Adrenal gland (tissue), 12 donors: ENCODE results near the gene PPP3CA. TPM values are rescaled to one million over a fixed set of nuclear protein-coding genes. Genes with fewer than 3 reads are reported as not detected.
"Not testable (repeated sequence)": the region's sequence is repeated elsewhere in the genome, so short reads cannot be mapped to it uniquely, and the experiment has no call there.

Experiments used
- DNase-seq, 7 donors: peaks; one replicate each; pipeline ENCODE4 v3.0.0-alpha.2; 2019 to 2020
- H3K27ac ChIP-seq, 5 donors: fragments of 200-600 bp; sonication (generic) in 4 of 5; 1 replicate in 3 of 5; 2 replicates in 2 of 5; pipeline versions ENCODE4 v1.5.1 to v1.8.0; 2016 to 2020; ENCODE audit warnings: mild to moderate bottlenecking in 1 of 5
- H3K27me3 ChIP-seq: fragments of 200-600 bp; 2 replicates; pipeline ENCODE4 v1.8.0; 2021
- H3K36me3 ChIP-seq, 2 donors: fragments of 200-600 bp; replicated peaks in 1 of 2; 1 replicate in 1 of 2; 2 replicates in 1 of 2; pipeline versions ENCODE4 v1.5.1 to v1.8.0; 2018 to 2022
- H3K4me1 ChIP-seq, 2 donors: fragments of 200-600 bp; replicated peaks in 1 of 2; 1 replicate in 1 of 2; 2 replicates in 1 of 2; pipeline versions ENCODE4 v1.5.1 to v1.8.0; 2018 to 2021
- H3K4me3 ChIP-seq, 4 donors: fragments of 200-600 bp; sonication (generic) in 3 of 4; one replicate each; pipeline ENCODE4 v1.5.1; 2016 to 2018
- H3K9me3 ChIP-seq, 3 donors: fragments of 200-600 bp; sonication (generic) in 1 of 3; replicated peaks in 1 of 3; 1 replicate in 2 of 3; 2 replicates in 1 of 3; pipeline versions ENCODE4 v1.5.1 to v1.8.0; 2016 to 2021
- POLR2A ChIP-seq, 2 donors: fragments of 450-650 bp; IDR thresholded peaks; one replicate each; pipeline ENCODE4 v1.6.1; 2017; ENCODE audit warnings: antibody characterized with exemption in 2 of 2, mild to moderate bottlenecking in 2 of 2, moderate library complexity in 1 of 2
- WGBS, 4 donors: extraction: QIAGEN DNeasy Blood & Tissue Kit in 2 of 4; methylation state at CpG; one replicate each; pipeline versions ENCODE4 v1.1.5 to v1.1.7; 2013 to 2017; 5-methylcytosine and 5-hydroxymethylcytosine counted together
- intact Hi-C, 2 donors: fragments of 100-400 bp; cut with DNase I; formaldehyde crosslinking; loops; one replicate each; pipeline versions ENCODE4 v1.14.1 to v1.15.0; 2022 to 2023
- polyA plus RNA-seq, 3 donors: library from polyadenylated mRNA; stranded (reverse); fragments of 200-250 nt in 2 of 3; fragments of 350-450 nt in 1 of 3; fragmentation: Illumina TruSeq in 1 of 3; extraction: RNeasy Lipid Tissue Mini Kit (QIAGEN cat#74804) in 1 of 3; gene quantifications; one replicate each; pipeline ENCODE4 v1.2.3, GENCODE V29; 2013 to 2014
- total RNA-seq, 9 donors: library from RNA; depleted of rRNA in 4 of 9; stranded (reverse); fragments of >200 nt in 4 of 9; fragments of 120-200 nt in 1 of 9; fragmentation: NEBNext Ultra II Directional in 1 of 9; extraction: Animal tissue kit (Norgen Biotek cat#: 25700) in 1 of 9; gene quantifications; one replicate each; pipeline versions ENCODE4 v1.1.0 to v1.2.4, GENCODE V29; 2013 to 2023
- TF ChIP-seq, protein P1 (sequence below), 6 experiments: fragments of 450-650 bp in 4 of 6; fragments of 200-600 bp in 2 of 6; sonication (generic) in 1 of 6; IDR thresholded peaks; 1 replicate in 5 of 6; 2 replicates in 1 of 6; pipeline versions ENCODE4 v1.5.1 to v1.8.0; 2016 to 2021; ENCODE audit warnings: antibody characterized with exemption in 6 of 6, mild to moderate bottlenecking in 2 of 6, moderate library complexity in 1 of 6
- donor health status: healthy with polysubstance abuse.
- donor health status: Bipolar disorder and iron deficiency.
- donor health status: DM: yes; HTN: yes; CAD: no.
- donor health status: DM: no; HTN: no; CAD: no.
- donor health status: DM: no; HTN: no; CAD: no.
- donor health status: DM: yes; HTN: yes; CAD: no.

Gene PPP3CA
- total and polyA plus RNA-seq, 12 donors, result 13.8 to 138 (median 43.8) TPM

GRCh38 chr4:101008503-101008902 lies 338.8 kb downstream of the PPP3CA start:
- H3K9me3 ChIP-seq, result no peaks in the 10 kb centered on the region
- no peak overlapping the region for H3K27ac ChIP-seq
- H3K4me3 ChIP-seq, result no peak overlapping the region
- WGBS, 4 donors, result 58 to 82% (median 74%) methylated on average over 3 of the region's 3 CpGs
- no peaks in the 10 kb centered on the region for H3K4me1 ChIP-seq
- intact Hi-C loops, result no loop called here
- H3K27me3 ChIP-seq, result no peaks in the 10 kb centered on the region
- DNase-seq, result no peak
- no peaks in the 10 kb centered on the region for H3K36me3 ChIP-seq
- TF ChIP-seq, protein P1, sequence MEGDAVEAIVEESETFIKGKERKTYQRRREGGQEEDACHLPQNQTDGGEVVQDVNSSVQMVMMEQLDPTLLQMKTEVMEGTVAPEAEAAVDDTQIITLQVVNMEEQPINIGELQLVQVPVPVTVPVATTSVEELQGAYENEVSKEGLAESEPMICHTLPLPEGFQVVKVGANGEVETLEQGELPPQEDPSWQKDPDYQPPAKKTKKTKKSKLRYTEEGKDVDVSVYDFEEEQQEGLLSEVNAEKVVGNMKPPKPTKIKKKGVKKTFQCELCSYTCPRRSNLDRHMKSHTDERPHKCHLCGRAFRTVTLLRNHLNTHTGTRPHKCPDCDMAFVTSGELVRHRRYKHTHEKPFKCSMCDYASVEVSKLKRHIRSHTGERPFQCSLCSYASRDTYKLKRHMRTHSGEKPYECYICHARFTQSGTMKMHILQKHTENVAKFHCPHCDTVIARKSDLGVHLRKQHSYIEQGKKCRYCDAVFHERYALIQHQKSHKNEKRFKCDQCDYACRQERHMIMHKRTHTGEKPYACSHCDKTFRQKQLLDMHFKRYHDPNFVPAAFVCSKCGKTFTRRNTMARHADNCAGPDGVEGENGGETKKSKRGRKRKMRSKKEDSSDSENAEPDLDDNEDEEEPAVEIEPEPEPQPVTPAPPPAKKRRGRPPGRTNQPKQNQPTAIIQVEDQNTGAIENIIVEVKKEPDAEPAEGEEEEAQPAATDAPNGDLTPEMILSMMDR (IDR thresholded peaks at IDR 0.05), result no peak
- no peak for TF ChIP-seq POLR2A (IDR thresholded peaks at IDR 0.05)

GRCh38 chr4:101005659-101006058 lies 341.7 kb downstream of the PPP3CA start:
- TF ChIP-seq, protein P1 (IDR thresholded peaks at IDR 0.05), result no peak
- TF ChIP-seq POLR2A (IDR thresholded peaks at IDR 0.05), result no peak
- WGBS, 4 donors, result 50 to 90% (median 88%) methylated on average over 2 of the region's 2 CpGs
- intact Hi-C loops, result no loop called here
- no peak for DNase-seq
- H3K4me3 ChIP-seq, result no peak overlapping the region
- no peak overlapping the region for H3K27ac ChIP-seq
- H3K4me1 ChIP-seq, result no peaks in the 10 kb centered on the region
- H3K36me3 ChIP-seq, result no peaks in the 10 kb centered on the region
- H3K9me3 ChIP-seq, result no peaks in the 10 kb centered on the region
- H3K27me3 ChIP-seq, result no peaks in the 10 kb centered on the region

GRCh38 chr4:101000496-101000895 lies 346.8 kb downstream of the PPP3CA start:
- 77 to 89% (median 83%) methylated on average over 1 of the region's 1 CpG for WGBS, 4 donors
- TF ChIP-seq POLR2A (IDR thresholded peaks at IDR 0.05), result no peak
- TF ChIP-seq, protein P1 (IDR thresholded peaks at IDR 0.05), result no peak
- Histone ChIP-seq H3K4me1 (no peaks in the 10 kb centered on the region), H3K27me3 (no peaks in the 10 kb centered on the region), H3K36me3 (no peaks in the 10 kb centered on the region), H3K9me3 (no peaks in the 10 kb centered on the region), H3K4me3 (no peak overlapping the region), H3K27ac (no peak overlapping the region)
- intact Hi-C loops, result no loop called here
- no peak for DNase-seq

GRCh38 chr4:100995671-100996070 lies 351.7 kb downstream of the PPP3CA start:
- H3K27ac ChIP-seq, result no peak overlapping the region
- H3K9me3 ChIP-seq, result no peaks in the 10 kb centered on the region
- no peaks in the 10 kb centered on the region for H3K4me1 ChIP-seq
- H3K36me3 ChIP-seq, result no peaks in the 10 kb centered on the region
- DNase-seq, result no peak
- no peak overlapping the region for H3K4me3 ChIP-seq
- no peak for TF ChIP-seq POLR2A (IDR thresholded peaks at IDR 0.05)
- TF ChIP-seq, protein P1 (IDR thresholded peaks at IDR 0.05), result no peak
- H3K27me3 ChIP-seq, result no peaks in the 10 kb centered on the region
- 79 to 89% (median 86%) methylated on average over 5 of the region's 5 CpGs for WGBS, 4 donors
- intact Hi-C loops, result no loop called here

GRCh38 chr4:100995002-100995401 lies 352.3 kb downstream of the PPP3CA start:
- H3K9me3 ChIP-seq, intact Hi-C loops, DNase-seq, H3K36me3 ChIP-seq, H3K4me3 ChIP-seq, H3K4me1 ChIP-seq, H3K27ac ChIP-seq, H3K27me3 ChIP-seq: not testable (repeated sequence)
- WGBS, 4 donors, result 89 to 95% (median 93%) methylated on average over 7 to 10 of the region's 10 CpGs

DNA sequence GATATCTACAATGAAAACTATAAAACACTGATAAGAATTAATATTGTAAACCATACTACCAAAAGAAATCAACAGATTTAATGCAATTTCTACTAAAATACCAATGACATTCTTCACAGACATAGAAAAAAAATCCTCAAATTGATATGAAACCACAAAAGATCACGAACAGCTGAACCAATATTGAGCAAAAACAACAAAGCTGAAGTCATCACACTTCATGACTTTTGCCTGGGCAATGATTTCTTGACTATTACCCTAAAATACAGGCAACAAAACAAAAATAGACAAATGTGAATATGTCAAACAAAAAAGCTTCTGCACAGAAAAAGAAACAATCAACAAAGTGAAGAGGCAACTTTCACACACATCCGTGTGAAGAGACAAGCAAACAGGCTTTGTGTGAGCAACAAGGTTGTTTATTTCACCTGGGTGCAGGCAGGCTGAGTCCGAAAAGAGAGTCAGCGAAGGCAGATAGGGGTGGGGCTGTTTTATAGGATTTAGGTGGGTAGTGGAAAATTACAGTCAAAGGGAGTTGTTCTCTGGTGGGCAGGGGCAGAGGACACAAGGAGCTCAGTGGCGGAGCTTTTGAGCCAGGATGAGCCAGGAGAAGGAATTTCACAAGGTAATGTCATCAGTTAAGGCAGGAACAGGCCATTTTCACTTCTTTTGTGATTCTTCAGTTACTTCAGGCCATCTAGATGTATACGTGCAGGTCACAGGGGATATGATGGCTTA lies 355.8 kb downstream of the PPP3CA start:
- H3K36me3 ChIP-seq, DNase-seq, H3K27me3 ChIP-seq, intact Hi-C loops, H3K9me3 ChIP-seq, H3K27ac ChIP-seq, H3K4me1 ChIP-seq, H3K4me3 ChIP-seq: not testable (repeated sequence)
- 88 to 93% (median 91%) methylated on average over 6 of the region's 6 CpGs for WGBS, 4 donors
